Ishikawa (cell line): ENCODE measurements around the gene CMTM3.
A peak's percentile ranks its signal among the peaks of the same experiment; 100 is the strongest.

Source experiments
- CEBPB ChIP-seq: IDR thresholded peaks from 2 replicates; pipeline ENCODE4 v1.6.1; 2012
- CREB1 ChIP-seq: IDR thresholded peaks from 2 replicates; pipeline ENCODE4 v1.6.1; 2012; ENCODE audit warnings: low read depth
- EGR1 ChIP-seq: IDR thresholded peaks from 2 replicates; pipeline ENCODE4 v1.6.1; 2012
- EP300 ChIP-seq: IDR thresholded peaks from 2 replicates; pipeline ENCODE4 v1.6.1; 2012; ENCODE audit warnings: borderline replicate concordance
- FOXM1 ChIP-seq: IDR thresholded peaks from 2 replicates; pipeline ENCODE4 v1.6.1; 2012; ENCODE audit warnings: low read depth, borderline replicate concordance
- NFIC ChIP-seq: IDR thresholded peaks from 2 replicates; pipeline ENCODE4 v1.6.1; 2012
- RAD21 ChIP-seq: IDR thresholded peaks from 2 replicates; pipeline ENCODE4 v1.6.1; 2012; ENCODE audit warnings: low read depth
- TAF1 ChIP-seq: IDR thresholded peaks from 2 replicates; pipeline ENCODE4 v1.6.1; 2012; ENCODE audit warnings: low read depth, mild to moderate bottlenecking
- TCF12 ChIP-seq: IDR thresholded peaks from 2 replicates; pipeline ENCODE4 v1.6.1; 2012; ENCODE audit warnings: low read depth
- TEAD4 ChIP-seq: IDR thresholded peaks from 2 replicates; pipeline ENCODE4 v1.6.1; 2012
- YY1 ChIP-seq: IDR thresholded peaks from 2 replicates; pipeline ENCODE4 v1.6.1; 2012; ENCODE audit warnings: low read depth
- ZBTB7A ChIP-seq: IDR thresholded peaks from 2 replicates; pipeline ENCODE4 v1.6.1; 2012; ENCODE audit warnings: low read depth
- TF ChIP-seq, protein P1 (sequence below): IDR thresholded peaks from 2 replicates; pipeline ENCODE4 v1.6.1; 2012
- TF ChIP-seq, protein P2 (sequence below): IDR thresholded peaks from 2 replicates; pipeline ENCODE4 v1.6.1; 2012; ENCODE audit warnings: low read depth, mild to moderate bottlenecking
- TF ChIP-seq, protein P3 (sequence below): IDR thresholded peaks from 2 replicates; pipeline ENCODE4 v1.6.1; 2012

Gene CMTM3

DNA sequence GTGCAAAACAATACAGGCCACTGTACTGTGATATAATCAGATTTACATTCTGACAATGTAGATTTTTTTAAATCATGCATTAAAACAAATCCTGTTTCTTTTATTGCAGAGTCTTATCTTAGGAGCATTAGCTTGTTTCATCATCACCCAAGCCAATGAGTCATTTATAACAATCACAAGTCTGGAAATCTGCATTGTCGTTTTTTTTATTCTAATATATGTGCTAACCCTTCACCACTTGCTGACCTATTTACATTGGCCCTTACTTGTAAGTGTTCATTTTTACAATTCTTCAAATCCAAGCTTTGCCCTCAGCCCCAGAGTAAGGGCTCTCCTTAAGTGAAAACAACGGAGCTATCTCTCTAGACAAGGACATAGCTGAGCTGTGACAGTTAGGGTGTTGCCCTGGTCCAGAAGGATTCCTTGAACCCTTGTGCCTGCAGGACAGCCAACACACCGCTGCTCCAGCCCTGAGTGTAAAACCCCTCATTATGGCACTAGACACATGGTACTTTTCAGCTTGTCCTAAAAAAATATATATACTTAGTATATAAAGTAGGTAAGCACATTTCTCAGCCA lies 34.6 kb upstream of the CMTM3 start:
- 0 out of 2 replicates have a peak, but pooled peaks have one; percentile 8 for TF ChIP-seq CEBPB
- TF ChIP-seq, protein P1, sequence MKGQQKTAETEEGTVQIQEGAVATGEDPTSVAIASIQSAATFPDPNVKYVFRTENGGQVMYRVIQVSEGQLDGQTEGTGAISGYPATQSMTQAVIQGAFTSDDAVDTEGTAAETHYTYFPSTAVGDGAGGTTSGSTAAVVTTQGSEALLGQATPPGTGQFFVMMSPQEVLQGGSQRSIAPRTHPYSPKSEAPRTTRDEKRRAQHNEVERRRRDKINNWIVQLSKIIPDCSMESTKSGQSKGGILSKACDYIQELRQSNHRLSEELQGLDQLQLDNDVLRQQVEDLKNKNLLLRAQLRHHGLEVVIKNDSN: no peak

DNA sequence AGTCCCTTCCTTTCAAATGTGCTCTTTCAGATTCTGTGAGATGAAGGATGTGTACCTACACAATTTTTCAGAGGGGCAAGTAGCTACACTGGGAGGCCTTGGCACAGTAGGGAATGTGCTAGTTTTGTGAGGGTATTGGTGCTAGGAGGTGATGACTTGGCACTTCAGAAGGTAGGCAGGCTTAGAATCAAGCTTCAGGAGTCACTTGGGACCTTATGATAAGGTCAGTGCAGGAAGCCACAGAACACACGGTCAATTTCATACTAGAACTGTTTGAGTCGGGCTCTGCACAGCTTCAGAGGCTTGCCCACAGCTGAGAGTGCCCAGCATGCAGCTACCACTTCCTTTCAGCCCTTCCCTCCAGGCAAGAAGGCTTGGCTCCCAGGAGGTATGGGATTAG lies 32.1 kb upstream of the CMTM3 start:
- TF ChIP-seq EGR1 (no peak), FOXM1 (no peak), YY1 (no peak), CEBPB (no peak), NFIC (no peak), RAD21 (no peak), TCF12 (no peak), CREB1 (no peak), TAF1 (no peak), EP300 (no peak), ZBTB7A (no peak), TEAD4 (no peak)
- TF ChIP-seq, protein P1: no peak
- TF ChIP-seq, protein P2, sequence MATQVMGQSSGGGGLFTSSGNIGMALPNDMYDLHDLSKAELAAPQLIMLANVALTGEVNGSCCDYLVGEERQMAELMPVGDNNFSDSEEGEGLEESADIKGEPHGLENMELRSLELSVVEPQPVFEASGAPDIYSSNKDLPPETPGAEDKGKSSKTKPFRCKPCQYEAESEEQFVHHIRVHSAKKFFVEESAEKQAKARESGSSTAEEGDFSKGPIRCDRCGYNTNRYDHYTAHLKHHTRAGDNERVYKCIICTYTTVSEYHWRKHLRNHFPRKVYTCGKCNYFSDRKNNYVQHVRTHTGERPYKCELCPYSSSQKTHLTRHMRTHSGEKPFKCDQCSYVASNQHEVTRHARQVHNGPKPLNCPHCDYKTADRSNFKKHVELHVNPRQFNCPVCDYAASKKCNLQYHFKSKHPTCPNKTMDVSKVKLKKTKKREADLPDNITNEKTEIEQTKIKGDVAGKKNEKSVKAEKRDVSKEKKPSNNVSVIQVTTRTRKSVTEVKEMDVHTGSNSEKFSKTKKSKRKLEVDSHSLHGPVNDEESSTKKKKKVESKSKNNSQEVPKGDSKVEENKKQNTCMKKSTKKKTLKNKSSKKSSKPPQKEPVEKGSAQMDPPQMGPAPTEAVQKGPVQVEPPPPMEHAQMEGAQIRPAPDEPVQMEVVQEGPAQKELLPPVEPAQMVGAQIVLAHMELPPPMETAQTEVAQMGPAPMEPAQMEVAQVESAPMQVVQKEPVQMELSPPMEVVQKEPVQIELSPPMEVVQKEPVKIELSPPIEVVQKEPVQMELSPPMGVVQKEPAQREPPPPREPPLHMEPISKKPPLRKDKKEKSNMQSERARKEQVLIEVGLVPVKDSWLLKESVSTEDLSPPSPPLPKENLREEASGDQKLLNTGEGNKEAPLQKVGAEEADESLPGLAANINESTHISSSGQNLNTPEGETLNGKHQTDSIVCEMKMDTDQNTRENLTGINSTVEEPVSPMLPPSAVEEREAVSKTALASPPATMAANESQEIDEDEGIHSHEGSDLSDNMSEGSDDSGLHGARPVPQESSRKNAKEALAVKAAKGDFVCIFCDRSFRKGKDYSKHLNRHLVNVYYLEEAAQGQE: no peak
- TF ChIP-seq, protein P3, sequence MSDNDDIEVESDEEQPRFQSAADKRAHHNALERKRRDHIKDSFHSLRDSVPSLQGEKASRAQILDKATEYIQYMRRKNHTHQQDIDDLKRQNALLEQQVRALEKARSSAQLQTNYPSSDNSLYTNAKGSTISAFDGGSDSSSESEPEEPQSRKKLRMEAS: no peak

DNA sequence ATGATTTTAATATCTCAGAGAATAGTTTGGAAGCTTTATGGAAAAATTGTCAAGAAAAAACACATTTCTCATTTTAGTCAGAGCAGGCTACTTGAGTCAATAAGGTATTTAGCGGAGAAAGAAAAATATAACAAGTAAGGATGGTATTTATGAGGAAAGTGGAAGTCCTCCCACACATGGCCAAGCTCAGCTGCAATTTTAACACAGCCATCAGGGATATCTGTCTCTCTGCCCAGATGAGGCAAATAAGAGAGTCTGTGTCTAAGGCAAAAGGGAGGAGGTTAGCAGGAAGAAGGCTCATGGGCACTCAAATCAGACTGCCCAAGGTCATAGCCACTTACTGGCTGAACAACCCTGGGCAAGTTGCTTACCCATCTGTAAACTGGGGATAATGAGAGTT lies 30.4 kb upstream of the CMTM3 start:
- TF ChIP-seq TCF12 (no peak), TAF1 (no peak), EP300 (no peak), YY1 (no peak), FOXM1 (no peak), EGR1 (no peak), CEBPB (no peak), RAD21 (no peak), ZBTB7A (no peak), NFIC (no peak)
- TF ChIP-seq, protein P2: no peak
- TF ChIP-seq, protein P1: no peak
- TF ChIP-seq, protein P3: no peak

DNA sequence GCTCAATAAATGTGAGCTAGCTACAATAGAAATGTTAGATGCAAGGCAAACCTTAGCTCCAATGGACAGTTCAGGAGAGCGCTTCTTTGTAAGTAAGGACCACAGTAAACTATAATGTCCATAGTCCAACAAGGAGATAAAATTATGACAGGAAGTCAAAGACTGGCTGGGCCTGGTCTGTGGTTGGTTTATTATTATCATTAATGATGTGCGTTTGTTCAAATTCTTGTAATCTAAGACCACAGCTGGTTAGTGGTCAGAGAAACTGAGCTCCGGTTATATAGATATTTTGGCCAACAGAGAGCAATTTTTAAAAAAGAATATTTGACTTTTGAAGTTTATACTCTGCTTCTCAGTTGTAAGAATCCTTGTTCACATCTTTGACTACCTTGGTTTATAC lies 30.0 kb upstream of the CMTM3 start:
- TF ChIP-seq ZBTB7A (no peak), YY1 (no peak), NFIC (no peak), EGR1 (no peak)
- TF ChIP-seq, protein P3: no peak

DNA sequence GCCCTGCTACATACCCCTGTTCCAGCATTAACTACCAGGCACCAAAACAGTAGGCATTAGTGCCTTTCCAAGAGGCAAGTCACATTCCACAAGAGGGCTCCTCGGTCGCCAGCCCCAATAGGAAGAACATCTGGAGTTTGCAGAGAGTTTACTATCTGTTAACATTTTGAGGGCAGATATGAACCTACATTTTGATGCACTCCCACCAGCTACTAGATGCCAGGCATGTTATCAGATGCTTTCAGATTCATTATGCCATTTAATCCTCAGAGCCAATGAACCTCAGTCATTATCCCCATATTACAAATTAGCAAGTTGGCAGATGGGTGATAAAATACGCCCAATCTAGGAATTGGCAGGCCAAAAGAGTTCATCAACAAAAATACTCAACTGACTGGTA lies 29.4 kb upstream of the CMTM3 start:
- no peak for TF ChIP-seq CEBPB
- TF ChIP-seq TAF1: no peak
- no peak for TF ChIP-seq CREB1

DNA sequence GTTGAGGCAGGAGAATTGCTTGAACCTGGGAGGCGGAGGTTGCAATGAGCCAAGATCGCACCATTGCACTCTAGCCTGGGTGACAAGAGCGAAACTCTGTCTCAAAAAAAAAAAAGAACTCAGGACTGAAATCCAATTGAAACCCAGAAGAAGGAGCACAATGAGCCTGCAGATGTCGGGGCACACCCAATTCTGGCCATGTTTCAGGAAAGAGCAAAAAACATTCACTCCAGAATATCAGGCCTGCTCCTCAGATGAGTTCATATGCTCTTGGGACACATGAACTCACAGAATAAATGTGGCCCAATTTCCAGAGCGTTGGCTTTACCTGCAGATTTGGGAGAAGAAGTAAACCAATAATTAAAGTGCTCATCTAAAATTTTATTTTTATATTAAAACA lies 28.2 kb upstream of the CMTM3 start:
- TF ChIP-seq TAF1 (no peak), TEAD4 (no peak), ZBTB7A (no peak), CREB1 (no peak), YY1 (no peak), NFIC (no peak), FOXM1 (no peak), EGR1 (no peak), RAD21 (no peak), CEBPB (no peak), TCF12 (no peak), EP300 (no peak)
- TF ChIP-seq, protein P3: no peak
- TF ChIP-seq, protein P2: no peak
- TF ChIP-seq, protein P1: no peak
